ENCODE data around the gene LBP. TPM values are rescaled to one million over a fixed set of nuclear protein-coding genes. Genes with fewer than 3 reads are reported as not detected.

LBP gene
- total and polyA plus RNA-seq, 2 of the 13 experiments (the other 11 are each of a cell fraction or from before 2014, with no cell fraction given): 0.07 to 0.20 TPM

DNA sequence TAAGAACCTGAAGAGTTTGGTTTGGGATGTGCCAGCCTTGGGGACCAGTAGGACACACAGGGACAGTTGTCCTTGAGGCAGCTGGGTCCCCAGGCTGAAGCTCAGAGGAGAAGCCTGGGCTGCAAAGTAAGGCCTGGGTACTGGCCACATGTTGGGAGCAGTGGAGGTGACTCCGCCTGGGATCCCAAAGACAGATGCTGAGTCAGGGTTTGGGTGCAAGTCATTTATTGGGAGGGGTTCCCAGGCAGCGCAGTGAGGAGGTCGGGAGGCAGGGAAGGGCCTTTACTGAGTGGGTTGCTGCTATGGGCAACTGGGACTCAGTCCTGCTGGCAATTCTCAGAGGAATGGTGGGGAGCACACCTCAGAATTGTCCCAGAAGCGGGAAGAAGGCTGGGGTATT is 29.9 kb upstream of the LBP start:
- in situ Hi-C loops (cut with HindIII; ENCODE audit: extremely low pct_ligation_motif_present, low pct_unique_long_range_greater_than_20kb) (no loop called here), intact Hi-C loops (cut with micrococcal nuclease; ENCODE audit: unreplicated experiment) (no loop called here)
- Histone ChIP-seq H3K9ac (ENCODE audit: insufficient read depth, low read depth, low read length) (no peak overlapping the region), H3K9me3 (ENCODE audit: low read length) (no peaks in the 10 kb centered on the region), H3K4me3 (replicated peaks in 1 of 3; ENCODE audit: insufficient read depth in 1 of 3, low read depth in 2 of 3, low read length in 3 of 3) (no peak overlapping the region), H3K27me3 (ENCODE audit: control insufficient read depth in 1 of 2, insufficient read depth in 2 of 2, low read length in 2 of 2) (peaks cover 1 to 5% of the 10 kb centered on the region in 2 experiments; a peak in 2 of 5 replicates), H3K4me2 (ENCODE audit: low read depth, low read length) (no peak overlapping the region), H3K27ac (ENCODE audit: extremely low read length, insufficient read depth, low read length) (no peak overlapping the region), H3K79me2 (ENCODE audit: insufficient read depth, low read length) (no peaks in the 10 kb centered on the region), H2AFZ (ENCODE audit: low read length) (no peak overlapping the region), H3K36me3 (replicated peaks in 1 of 2; ENCODE audit: control insufficient read depth in 1 of 2, insufficient read depth in 2 of 2, low read length in 2 of 2) (no peaks in the 10 kb centered on the region), H3K4me1 (ENCODE audit: insufficient read depth, low read length) (no peaks in the 10 kb centered on the region), H4K20me1 (ENCODE audit: insufficient read depth, low read length) (no peaks in the 10 kb centered on the region)
- ChIA-PET CTCF (ENCODE audit: low intra/inter-chr PET ratio, low total read pairs) (no interaction called here), POLR2A (no interaction called here)
- WGBS (ENCODE audit: low lambda C conversion rate): 5% methylated on average over 4 of the region's 4 CpGs
- FAIRE-seq (no peak), ATAC-seq (no peak), DNase-seq (ENCODE audit: low spot score) (no peak)
- TF ChIP-seq MAFK (conservative IDR thresholded peaks at IDR 0.05 in 1 of 2, IDR thresholded peaks at IDR 0.05 in 1 of 2; ENCODE audit: low read length in 2 of 2): peak; percentile 51 to 64; a peak in 3 of 4 replicates
- peak; percentile 30; the same call in 1 of the 2 replicates for TF ChIP-seq MAFF (IDR thresholded peaks at IDR 0.05; ENCODE audit: low read depth, low read length)
- TF ChIP-seq ZNF317 (CRISPR knock-in tag; IDR thresholded peaks at IDR 0.05): no peak
- TF ChIP-seq ZNF766 (CRISPR knock-in tag; IDR thresholded peaks at IDR 0.05; ENCODE audit: borderline replicate concordance): no peak
- no TSS peak for BruUV-seq (replicated peaks)

DNA sequence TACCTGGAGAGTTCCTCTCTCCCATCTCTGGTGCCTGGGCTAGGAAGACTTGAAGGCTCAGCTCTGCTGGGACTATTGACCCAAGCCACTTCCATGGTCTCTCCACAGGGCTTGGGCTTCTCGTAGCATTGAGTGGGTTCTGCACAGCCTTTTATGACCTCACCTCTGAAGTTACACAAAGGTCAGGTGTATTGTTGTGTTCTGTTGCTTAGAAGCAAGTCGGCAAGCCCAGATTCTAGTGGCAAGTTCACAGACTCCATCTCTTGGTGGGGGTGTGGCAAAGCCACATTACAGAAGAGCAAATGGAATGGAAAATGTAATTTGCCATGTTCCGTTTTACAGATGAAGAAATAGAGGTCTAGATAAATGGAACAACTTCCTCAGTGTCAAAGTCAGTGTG is 28.9 kb upstream of the LBP start:
- Histone ChIP-seq H3K4me2 (ENCODE audit: low read depth, low read length) (no peak overlapping the region), H3K79me2 (ENCODE audit: insufficient read depth, low read length) (no peaks in the 10 kb centered on the region), H3K36me3 (replicated peaks in 1 of 2; ENCODE audit: control insufficient read depth in 1 of 2, insufficient read depth in 2 of 2, low read length in 2 of 2) (no peaks in the 10 kb centered on the region), H3K9me3 (ENCODE audit: low read length) (no peaks in the 10 kb centered on the region), H3K27ac (ENCODE audit: extremely low read length, insufficient read depth, low read length) (no peak overlapping the region), H3K4me1 (ENCODE audit: insufficient read depth, low read length) (no peaks in the 10 kb centered on the region), H3K9ac (ENCODE audit: insufficient read depth, low read depth, low read length) (no peak overlapping the region), H3K4me3 (replicated peaks in 1 of 3; ENCODE audit: insufficient read depth in 1 of 3, low read depth in 2 of 3, low read length in 3 of 3) (no peak overlapping the region), H2AFZ (ENCODE audit: low read length) (no peak overlapping the region), H3K27me3 (ENCODE audit: control insufficient read depth in 1 of 2, insufficient read depth in 2 of 2, low read length in 2 of 2) (peaks cover 1 to 3% of the 10 kb centered on the region in 2 experiments; a peak in 1 of 5 replicates), H4K20me1 (ENCODE audit: insufficient read depth, low read length) (no peaks in the 10 kb centered on the region)
- ATAC-seq: no peak
- FAIRE-seq: no peak
- WGBS (ENCODE audit: low lambda C conversion rate): 3% methylated on average over 3 of the region's 3 CpGs
- ChIA-PET POLR2A (no interaction called here), CTCF (ENCODE audit: low intra/inter-chr PET ratio, low total read pairs) (no interaction called here)
- TF ChIP-seq SAFB2 (CRISPR knock-in tag; IDR thresholded peaks at IDR 0.05; ENCODE audit: borderline replicate concordance, low read depth) (no peak), JUND (CRISPR knock-in tag; IDR thresholded peaks at IDR 0.05) (no peak), TP53 (CRISPR knock-in tag; conservative IDR thresholded peaks at IDR 0.05) (no peak), ZNF264 (CRISPR knock-in tag; IDR thresholded peaks at IDR 0.05) (no peak), HNRNPUL1 (IDR thresholded peaks at IDR 0.05; ENCODE audit: low read depth, low read length) (no peak), CBX2 (IDR thresholded peaks at IDR 0.05; ENCODE audit: low read depth, low read length) (no peak), CBX2 (CRISPR knock-in tag; IDR thresholded peaks at IDR 0.05; ENCODE audit: low read depth) (no peak), ZNF563 (CRISPR knock-in tag; IDR thresholded peaks at IDR 0.05) (no peak)
- TF ChIP-seq, protein P1, sequence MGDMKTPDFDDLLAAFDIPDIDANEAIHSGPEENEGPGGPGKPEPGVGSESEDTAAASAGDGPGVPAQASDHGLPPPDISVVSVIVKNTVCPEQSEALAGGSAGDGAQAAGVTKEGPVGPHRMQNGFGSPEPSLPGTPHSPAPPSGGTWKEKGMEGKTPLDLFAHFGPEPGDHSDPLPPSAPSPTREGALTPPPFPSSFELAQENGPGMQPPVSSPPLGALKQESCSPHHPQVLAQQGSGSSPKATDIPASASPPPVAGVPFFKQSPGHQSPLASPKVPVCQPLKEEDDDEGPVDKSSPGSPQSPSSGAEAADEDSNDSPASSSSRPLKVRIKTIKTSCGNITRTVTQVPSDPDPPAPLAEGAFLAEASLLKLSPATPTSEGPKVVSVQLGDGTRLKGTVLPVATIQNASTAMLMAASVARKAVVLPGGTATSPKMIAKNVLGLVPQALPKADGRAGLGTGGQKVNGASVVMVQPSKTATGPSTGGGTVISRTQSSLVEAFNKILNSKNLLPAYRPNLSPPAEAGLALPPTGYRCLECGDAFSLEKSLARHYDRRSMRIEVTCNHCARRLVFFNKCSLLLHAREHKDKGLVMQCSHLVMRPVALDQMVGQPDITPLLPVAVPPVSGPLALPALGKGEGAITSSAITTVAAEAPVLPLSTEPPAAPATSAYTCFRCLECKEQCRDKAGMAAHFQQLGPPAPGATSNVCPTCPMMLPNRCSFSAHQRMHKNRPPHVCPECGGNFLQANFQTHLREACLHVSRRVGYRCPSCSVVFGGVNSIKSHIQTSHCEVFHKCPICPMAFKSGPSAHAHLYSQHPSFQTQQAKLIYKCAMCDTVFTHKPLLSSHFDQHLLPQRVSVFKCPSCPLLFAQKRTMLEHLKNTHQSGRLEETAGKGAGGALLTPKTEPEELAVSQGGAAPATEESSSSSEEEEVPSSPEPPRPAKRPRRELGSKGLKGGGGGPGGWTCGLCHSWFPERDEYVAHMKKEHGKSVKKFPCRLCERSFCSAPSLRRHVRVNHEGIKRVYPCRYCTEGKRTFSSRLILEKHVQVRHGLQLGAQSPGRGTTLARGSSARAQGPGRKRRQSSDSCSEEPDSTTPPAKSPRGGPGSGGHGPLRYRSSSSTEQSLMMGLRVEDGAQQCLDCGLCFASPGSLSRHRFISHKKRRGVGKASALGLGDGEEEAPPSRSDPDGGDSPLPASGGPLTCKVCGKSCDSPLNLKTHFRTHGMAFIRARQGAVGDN (CRISPR knock-in tag; IDR thresholded peaks at IDR 0.05): no peak
- BruUV-seq (replicated peaks): no TSS peak
- in situ Hi-C loops (cut with HindIII; ENCODE audit: extremely low pct_ligation_motif_present, low pct_unique_long_range_greater_than_20kb) (no loop called here), intact Hi-C loops (cut with micrococcal nuclease; ENCODE audit: unreplicated experiment) (no loop called here)
- DNase-seq (ENCODE audit: low spot score): no peak
